Spleen (tissue), 11 donors: ENCODE results near the gene PHF20. TPM values are rescaled to one million over a fixed set of nuclear protein-coding genes. Genes with fewer than 3 reads are reported as not detected.
"Not testable (repeated sequence)": the region's sequence is repeated elsewhere in the genome, so short reads cannot be mapped to it uniquely, and the experiment has no call there.

ENCODE experiments used
- DNase-seq: peaks from one replicate; pipeline ENCODE4 v3.0.0-alpha.2; 2020
- H3K27ac ChIP-seq, 8 donors: fragments of 200-600 bp; sonication (generic) in 7 of 8; 1 replicate in 4 of 8; 2 replicates in 4 of 8; pipeline versions ENCODE4 v1.5.0 to v1.8.0; 2016 to 2021; ENCODE audit warnings: inconsistent platforms in 4 of 8, mild to moderate bottlenecking in 4 of 8, moderate library complexity in 1 of 8
- H3K27me3 ChIP-seq, 7 donors: fragments of 200-600 bp; sonication (generic) in 6 of 7; replicated peaks in 1 of 7; 1 replicate in 4 of 7; 2 replicates in 3 of 7; pipeline versions ENCODE4 v1.5.0 to v1.8.0; 2016 to 2021; ENCODE audit warnings: inconsistent platforms in 3 of 7, mild to moderate bottlenecking in 1 of 7
- H3K36me3 ChIP-seq, 6 donors: fragments of 200-600 bp; sonication (generic) in 5 of 6; 1 replicate in 4 of 6; 2 replicates in 2 of 6; pipeline versions ENCODE4 v1.5.0 to v1.8.0; 2016 to 2021; ENCODE audit warnings: inconsistent platforms in 2 of 6
- H3K4me1 ChIP-seq, 6 donors: fragments of 200-600 bp; sonication (generic) in 5 of 6; 1 replicate in 3 of 6; 2 replicates in 3 of 6; pipeline versions ENCODE4 v1.5.0 to v1.8.0; 2016 to 2021; ENCODE audit warnings: inconsistent platforms in 3 of 6
- H3K4me3 ChIP-seq, 8 donors: fragments of 200-600 bp; sonication (generic) in 7 of 8; 1 replicate in 4 of 8; 2 replicates in 4 of 8; pipeline versions ENCODE4 v1.5.0 to v1.8.0; 2016 to 2021; ENCODE audit warnings: inconsistent platforms in 4 of 8, mild to moderate bottlenecking in 4 of 8, moderate library complexity in 2 of 8
- H3K9me3 ChIP-seq, 8 donors: fragments of 200-600 bp; sonication (generic) in 7 of 8; 1 replicate in 4 of 8; 2 replicates in 4 of 8; pipeline versions ENCODE4 v1.5.0 to v1.8.0; 2016 to 2021; ENCODE audit warnings: inconsistent platforms in 4 of 8
- POLR2A ChIP-seq, 3 donors: fragments of 450-650 bp; IDR thresholded peaks; one replicate each; pipeline ENCODE4 v1.5.1; 2017; ENCODE audit warnings: antibody characterized with exemption in 3 of 3, mild to moderate bottlenecking in 1 of 3
- POLR2AphosphoS5 ChIP-seq, 3 donors: sonication (generic); formaldehyde crosslinking; IDR thresholded peaks; one replicate each; pipeline ENCODE4 v1.5.1; 2017; ENCODE audit warnings: antibody characterized with exemption in 3 of 3
- WGBS, 5 donors: extraction: QIAGEN DNeasy Blood & Tissue Kit in 3 of 5; methylation state at CpG; one replicate each; pipeline versions ENCODE4 v1.1.5 to v1.1.7; 2013 to 2018; 5-methylcytosine and 5-hydroxymethylcytosine counted together
- intact Hi-C: fragments of 100-400 bp; cut with DNase I; formaldehyde crosslinking; loops from one replicate; pipeline ENCODE4 v1.15.0; 2023; ENCODE audit warnings: low total_unique reads
- polyA plus RNA-seq, 3 donors: library from polyadenylated mRNA; stranded (reverse); fragments of 200-250 nt; gene quantifications; one replicate each; pipeline ENCODE4 v1.2.1, GENCODE V29; 2013
- total RNA-seq, 7 donors: library from RNA; depleted of rRNA in 3 of 7; stranded (reverse); fragments of >200 nt in 3 of 7; fragmentation: NEBNext Ultra II Directional in 4 of 7; extraction: Animal tissue kit (Norgen Biotek cat#: 25700) in 4 of 7; gene quantifications; one replicate each; pipeline versions ENCODE4 v1.1.0 to v1.2.1, GENCODE V29; 2016 to 2021
- TF ChIP-seq, protein P1 (sequence below), 11 experiments: fragments of 200-600 bp in 7 of 11; fragments of 450-650 bp in 4 of 11; sonication (generic) in 4 of 11; IDR thresholded peaks in 8 of 11; conservative IDR thresholded peaks in 3 of 11; 1 replicate in 7 of 11; 2 replicates in 4 of 11; pipeline versions ENCODE4 v1.4.0 to v1.8.0; 2016 to 2021; ENCODE audit warnings: antibody characterized with exemption in 11 of 11, inconsistent platforms in 4 of 11, mild to moderate bottlenecking in 1 of 11
- donor health status: healthy with polysubstance abuse.
- donor health status: DM: no; HTN: no; CAD: no; lungs with moderate emphysema.
- donor health status: DM: no; HTN: no; CAD: no.
- donor health status: Bipolar disorder and iron deficiency.
- donor health status: healthy.
- donor health status: DM: no; HTN: no; CAD: no.
- donor health status: DM: yes; HTN: yes; CAD: no.

Gene PHF20
- total and polyA plus RNA-seq, 10 donors = 40.0 to 89.9 (median 57.4) TPM

- 94 to 98% (median 97%) methylated on average over 2 of the region's 2 CpGs for WGBS, 5 donors
- H3K4me3 ChIP-seq = no peak overlapping the region
- peaks cover 0 to 24% (median 2%) of the 10 kb centered on the region in 6 donors for H3K4me1 ChIP-seq
- DNase-seq = no peak
- H3K36me3 ChIP-seq = peaks cover 6 to 89% (median 31%) of the 10 kb centered on the region in 6 donors
- no peaks in the 10 kb centered on the region for H3K9me3 ChIP-seq
- no peak overlapping the region for H3K27ac ChIP-seq
- TF ChIP-seq, protein P1, sequence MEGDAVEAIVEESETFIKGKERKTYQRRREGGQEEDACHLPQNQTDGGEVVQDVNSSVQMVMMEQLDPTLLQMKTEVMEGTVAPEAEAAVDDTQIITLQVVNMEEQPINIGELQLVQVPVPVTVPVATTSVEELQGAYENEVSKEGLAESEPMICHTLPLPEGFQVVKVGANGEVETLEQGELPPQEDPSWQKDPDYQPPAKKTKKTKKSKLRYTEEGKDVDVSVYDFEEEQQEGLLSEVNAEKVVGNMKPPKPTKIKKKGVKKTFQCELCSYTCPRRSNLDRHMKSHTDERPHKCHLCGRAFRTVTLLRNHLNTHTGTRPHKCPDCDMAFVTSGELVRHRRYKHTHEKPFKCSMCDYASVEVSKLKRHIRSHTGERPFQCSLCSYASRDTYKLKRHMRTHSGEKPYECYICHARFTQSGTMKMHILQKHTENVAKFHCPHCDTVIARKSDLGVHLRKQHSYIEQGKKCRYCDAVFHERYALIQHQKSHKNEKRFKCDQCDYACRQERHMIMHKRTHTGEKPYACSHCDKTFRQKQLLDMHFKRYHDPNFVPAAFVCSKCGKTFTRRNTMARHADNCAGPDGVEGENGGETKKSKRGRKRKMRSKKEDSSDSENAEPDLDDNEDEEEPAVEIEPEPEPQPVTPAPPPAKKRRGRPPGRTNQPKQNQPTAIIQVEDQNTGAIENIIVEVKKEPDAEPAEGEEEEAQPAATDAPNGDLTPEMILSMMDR (IDR thresholded peaks at IDR 0.05 in 8 of 11, conservative IDR thresholded peaks at IDR 0.05 in 3 of 11) = no peak
- TF ChIP-seq POLR2A (IDR thresholded peaks at IDR 0.05) (no peak), POLR2AphosphoS5 (IDR thresholded peaks at IDR 0.05) (no peak)
- no peaks in the 10 kb centered on the region for H3K27me3 ChIP-seq
- intact Hi-C loops = no loop called here
These were observed 83.0 kb downstream of the PHF20 start for GRCh38 chr20:35854713-35855348.

- H3K27me3 ChIP-seq, H3K4me3 ChIP-seq, H3K27ac ChIP-seq, intact Hi-C loops, DNase-seq, H3K9me3 ChIP-seq: not testable (repeated sequence)
- Histone ChIP-seq H3K36me3 (peaks cover 6 to 92% (median 32%) of the 10 kb centered on the region in 6 donors), H3K4me1 (peaks cover 0 to 19% (median 2%) of the 10 kb centered on the region in 6 donors)
- 91 to 97% (median 93%) methylated on average over 4 of the region's 4 CpGs for WGBS, 5 donors
These were observed 83.8 kb downstream of the PHF20 start for GRCh38 chr20:35855641-35856040.

DNA sequence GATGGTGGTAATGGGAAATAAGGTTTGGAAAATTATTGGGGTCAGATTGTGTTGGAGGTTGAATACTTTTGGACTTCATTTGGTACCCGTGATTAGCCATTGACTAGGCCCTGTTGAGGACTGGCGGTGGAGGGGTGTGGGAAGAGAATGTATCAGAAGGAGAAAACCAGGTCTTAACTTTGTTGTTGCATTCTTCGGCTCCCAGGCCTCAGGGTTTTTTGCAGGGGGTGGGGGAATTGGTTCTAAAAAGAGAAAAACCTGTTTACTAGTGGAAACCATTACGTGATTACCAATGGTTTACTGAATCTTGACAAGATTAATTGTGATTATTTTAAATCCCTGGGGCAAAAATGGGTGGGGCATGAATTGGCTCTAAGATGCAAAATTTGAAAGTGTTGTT is 85.1 kb downstream of the PHF20 start:
- H3K36me3 ChIP-seq = peaks cover 6 to 84% (median 27%) of the 10 kb centered on the region in 6 donors

DNA sequence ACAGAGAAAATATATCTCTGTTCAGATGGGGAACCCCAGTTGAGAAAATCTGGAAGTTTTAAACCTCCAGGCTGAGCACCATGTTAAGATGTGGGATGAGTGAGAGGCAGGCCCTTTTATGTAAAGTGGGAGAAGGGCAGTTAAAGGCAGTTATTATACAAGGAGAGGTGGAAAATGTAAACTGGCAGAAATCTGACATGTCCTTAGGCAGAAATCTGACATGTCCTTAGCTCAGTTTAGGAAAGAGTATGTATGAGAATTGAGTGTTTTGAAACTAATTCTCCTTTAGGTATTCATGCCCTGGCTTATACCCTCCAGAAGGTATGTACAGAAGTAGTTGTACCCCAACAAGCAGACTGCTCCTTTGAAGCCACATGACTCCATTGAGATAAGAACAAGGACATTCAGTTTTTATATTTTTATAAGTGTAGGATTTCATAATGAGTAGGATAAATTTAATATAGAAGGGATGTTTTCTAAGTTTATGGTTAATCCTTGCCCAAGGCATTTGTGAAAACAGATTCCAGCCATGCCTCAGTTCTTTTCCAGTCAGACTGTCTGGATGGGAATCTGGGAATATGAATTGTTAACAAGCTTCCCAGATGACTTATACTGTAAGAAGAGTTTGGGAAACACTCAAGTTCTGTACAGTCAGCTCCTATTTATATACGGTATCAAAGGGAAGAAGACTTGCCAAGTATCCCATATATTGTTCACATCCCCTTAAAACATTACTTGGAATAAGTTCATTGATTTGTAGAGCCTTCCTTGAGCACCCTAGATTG is 94.8 kb downstream of the PHF20 start:
- intact Hi-C loops = no loop called here
- no peak overlapping the region for H3K27ac ChIP-seq
- H3K9me3 ChIP-seq = no peaks in the 10 kb centered on the region
- TF ChIP-seq, protein P1 (IDR thresholded peaks at IDR 0.05 in 8 of 11, conservative IDR thresholded peaks at IDR 0.05 in 3 of 11) = no peak
- no peak for TF ChIP-seq POLR2A (IDR thresholded peaks at IDR 0.05)
- TF ChIP-seq POLR2AphosphoS5 (IDR thresholded peaks at IDR 0.05) = no peak
- whole genome bisulfite sequencing, 5 donors = 86 to 100% (median 96%) methylated on average over 1 of the region's 1 CpG
- peaks cover 0 to 96% (median 18%) of the 10 kb centered on the region in 6 donors for H3K36me3 ChIP-seq
- no peak for DNase-seq
- H3K27me3 ChIP-seq = no peaks in the 10 kb centered on the region
- H3K4me1 ChIP-seq = peaks cover 0 to 5% (median 0%) of the 10 kb centered on the region in 6 donors
- H3K4me3 ChIP-seq = no peak overlapping the region

More for the DNA sequence above, 85.1 kb downstream of the PHF20 start:
- no peak overlapping the region for H3K4me3 ChIP-seq
- no peaks in the 10 kb centered on the region for H3K27me3 ChIP-seq
- 92 to 97% (median 96%) methylated on average over 4 of the region's 4 CpGs for WGBS, 5 donors
- no peak overlapping the region for H3K27ac ChIP-seq
- TF ChIP-seq POLR2AphosphoS5 (IDR thresholded peaks at IDR 0.05) (no peak), POLR2A (IDR thresholded peaks at IDR 0.05) (no peak)
- TF ChIP-seq, protein P1 (IDR thresholded peaks at IDR 0.05 in 8 of 11, conservative IDR thresholded peaks at IDR 0.05 in 3 of 11) = no peak
- H3K4me1 ChIP-seq = peaks cover 0 to 7% (median 0%) of the 10 kb centered on the region in 6 donors
- DNase-seq = no peak
- intact Hi-C loops = no loop called here
- H3K9me3 ChIP-seq = no peaks in the 10 kb centered on the region
